Fibroblast of skin of scalp (primary cell): ENCODE measurements around the gene DTX2. TPM values are rescaled to one million over a fixed set of nuclear protein-coding genes. Genes with fewer than 3 reads are reported as not detected.
"Not testable (repeated sequence)": the region's sequence is repeated elsewhere in the genome, so short reads cannot be mapped to it uniquely, and the experiment has no call there.

Experiments used
- DNase-seq: peaks from one replicate; pipeline ENCODE4 v3.0.0-alpha.2; 2013
- polyA plus RNA-seq, 2 experiments: library from polyadenylated mRNA; unstranded; fragments of 120-200 nt; gene quantifications; one replicate each; pipeline ENCODE4 v1.2.1, GENCODE V29; 2013; ENCODE audit not compliant: insufficient read length in 2 of 2

Gene DTX2
- 8.5 TPM for polyA plus RNA-seq (2013, experiment 1 of 2; ENCODE audit: insufficient read length)
- 9.2 TPM for polyA plus RNA-seq (2013, experiment 2 of 2; ENCODE audit: insufficient read length)

GRCh38 chr7:76461464-76462101 is at the start of gene DTX2:
TSS of gene DTX2 (plus strand) at chr7:76461709. CDS start at chr7:76480510, 18,801 bp downstream.
- not testable (repeated sequence) for DNase-seq

- no peak for DNase-seq
Observed at GRCh38 chr7:76412249-76412648, 49.3 kb upstream of the DTX2 start.

- DNase-seq = not testable (repeated sequence)
Observed at GRCh38 chr7:76417654-76418310, 43.7 kb upstream of the DTX2 start.

GRCh38 chr7:76421097-76421496 is 40.4 kb upstream of the DTX2 start:
- peak; percentile 96 for DNase-seq

GRCh38 chr7:76423666-76424412 is 37.7 kb upstream of the DTX2 start:
- peak; percentile 19 for DNase-seq

DNA sequence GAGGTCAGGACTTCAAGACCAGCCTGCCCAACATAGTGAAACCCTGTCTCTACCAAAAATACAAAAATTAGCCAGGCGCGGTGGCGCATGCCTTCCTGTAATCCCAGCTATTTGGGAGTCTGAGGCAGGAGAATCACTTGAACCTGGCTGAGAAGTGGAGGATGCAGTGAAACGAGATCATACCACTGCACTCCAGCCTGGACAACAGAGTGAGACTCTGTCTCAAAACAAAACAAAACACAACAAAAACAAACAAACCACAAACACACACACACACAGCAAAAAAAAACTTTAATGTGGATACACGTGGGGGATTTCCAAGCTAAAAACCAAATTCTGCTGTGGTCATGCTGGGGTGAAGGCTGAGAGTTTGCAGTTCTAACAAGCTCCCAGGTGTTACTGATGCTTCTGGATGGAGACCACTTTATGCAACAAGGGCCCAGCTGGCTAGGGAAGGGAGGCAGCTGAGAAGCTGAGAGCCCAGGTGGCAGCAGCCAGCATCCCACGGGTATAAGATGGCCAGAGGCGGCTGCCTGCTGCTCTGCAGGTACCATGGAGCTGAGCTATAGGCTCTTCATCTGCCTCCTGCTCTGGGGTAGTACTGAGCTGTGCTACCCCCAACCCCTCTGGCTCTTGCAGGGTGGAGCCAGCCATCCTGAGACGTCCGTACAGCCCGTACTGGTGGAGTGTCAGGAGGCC is 36.9 kb upstream of the DTX2 start, which contains the start of gene ZP3:
TSS of gene ZP3 (plus strand) at position 538 of the 699 bp plus-strand sequence. CDS start at position 553, 15 bp downstream.
- no peak for DNase-seq

GRCh38 chr7:76425156-76425555 is 36.4 kb upstream of the DTX2 start:
- DNase-seq = no peak

DNA sequence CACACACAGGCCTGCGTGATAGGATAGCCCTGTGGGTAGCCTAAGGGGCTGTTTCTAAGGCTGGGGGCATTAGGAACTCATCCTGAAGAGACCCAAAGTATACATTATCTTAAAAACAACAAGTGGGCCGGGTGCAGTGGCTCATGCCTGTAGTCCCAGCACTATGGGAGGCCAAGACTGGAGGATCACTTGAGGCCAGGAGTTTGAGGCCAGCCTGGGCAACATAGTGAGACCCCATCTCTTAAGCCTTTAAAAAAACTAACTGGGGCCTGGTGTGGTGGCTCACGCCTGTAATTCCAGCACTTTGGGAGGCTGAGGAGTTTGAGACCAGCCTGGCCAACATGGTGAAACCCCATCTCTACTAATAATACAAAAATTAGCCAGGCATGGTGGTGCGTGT is 36.0 kb upstream of the DTX2 start:
- DNase-seq = not testable (repeated sequence)

- no peak for DNase-seq
Observed at GRCh38 chr7:76426246-76426645, 35.3 kb upstream of the DTX2 start.

DNA sequence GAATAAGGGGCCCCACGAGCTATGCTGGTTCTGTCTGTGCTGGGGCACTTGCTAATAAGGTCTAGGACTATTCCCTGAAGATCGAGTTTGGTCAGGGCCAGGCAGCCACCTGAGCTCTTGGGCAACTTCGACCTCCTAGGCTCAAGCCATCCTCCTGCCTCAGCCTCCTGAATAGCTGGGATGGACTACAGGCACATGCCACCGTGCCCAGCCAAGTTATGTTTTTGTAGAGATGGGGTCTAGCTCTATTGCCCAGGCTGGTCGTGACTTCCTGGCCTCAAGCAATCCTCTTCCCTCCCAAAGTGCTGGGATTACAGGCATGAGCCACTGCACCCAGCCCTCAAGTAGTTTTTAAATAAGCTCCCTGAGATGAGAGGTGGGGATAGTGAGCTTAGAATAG is 33.9 kb upstream of the DTX2 start:
- no peak for DNase-seq

- no peak for DNase-seq
Observed at GRCh38 chr7:76428149-76428823, 33.2 kb upstream of the DTX2 start.

GRCh38 chr7:76428868-76429805 is 32.4 kb upstream of the DTX2 start:
- peak; percentile 53 for DNase-seq

GRCh38 chr7:76430211-76430610 is 31.3 kb upstream of the DTX2 start:
- DNase-seq = no peak

- no peak for DNase-seq
Observed at GRCh38 chr7:76430836-76431235, 30.7 kb upstream of the DTX2 start.

DNA sequence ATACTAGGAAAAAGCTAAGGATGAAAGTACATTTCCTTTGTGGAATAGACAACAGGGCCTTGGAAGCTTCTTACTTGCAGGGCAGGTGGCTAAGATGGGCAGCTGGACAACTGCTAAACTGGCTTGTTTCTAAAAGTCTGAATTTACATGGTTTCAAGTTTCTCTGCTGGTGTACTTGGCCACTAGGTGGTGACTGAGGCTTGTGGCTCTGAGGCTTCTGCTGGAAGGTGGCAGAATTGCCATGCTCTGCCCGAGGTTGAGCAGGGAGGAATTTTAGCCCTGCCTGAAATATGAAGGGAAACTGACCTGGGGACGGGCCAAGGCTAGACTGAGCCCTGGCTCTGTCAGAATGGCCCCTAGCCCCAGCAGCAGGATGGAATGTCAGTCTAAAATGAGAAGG is 23.6 kb upstream of the DTX2 start:
- peak; percentile 75 for DNase-seq

DNA sequence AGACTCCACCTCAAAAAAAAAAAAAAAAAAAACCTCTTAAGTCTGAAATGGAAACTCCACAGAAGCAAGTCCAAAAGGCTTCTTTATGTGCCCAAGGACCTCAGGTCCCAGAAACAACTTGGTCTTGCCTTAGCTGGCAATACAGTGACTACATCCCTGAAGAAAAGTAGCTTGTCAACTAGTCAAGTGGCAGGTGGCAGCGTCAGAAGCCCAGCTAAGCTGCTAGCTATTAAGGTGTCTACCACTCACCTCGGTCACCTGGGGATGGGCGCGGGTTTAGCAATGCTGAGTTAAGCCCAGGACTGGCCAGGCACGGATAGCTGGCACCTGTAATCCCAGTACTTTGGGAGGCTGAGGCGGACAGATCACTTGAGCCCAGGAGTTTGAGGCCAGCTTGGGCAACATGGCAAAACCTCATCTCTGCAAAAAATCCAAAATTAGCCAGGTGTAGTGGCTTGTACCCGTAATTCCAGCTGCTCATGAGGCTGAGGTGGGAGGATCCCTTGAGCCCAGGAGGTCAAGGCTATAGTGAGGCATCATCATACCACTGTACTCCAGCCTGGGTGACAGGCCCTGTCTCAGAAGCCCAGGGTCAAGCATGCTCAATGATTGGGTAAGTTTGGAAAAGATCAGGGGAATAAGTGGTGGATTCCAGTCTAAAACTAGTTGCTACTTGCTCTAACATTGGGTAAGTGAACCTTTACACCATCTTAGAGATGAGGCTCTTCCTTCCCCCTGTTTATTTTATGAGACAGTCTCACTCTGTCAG is 22.2 kb upstream of the DTX2 start:
- DNase-seq = not testable (repeated sequence)

DNA sequence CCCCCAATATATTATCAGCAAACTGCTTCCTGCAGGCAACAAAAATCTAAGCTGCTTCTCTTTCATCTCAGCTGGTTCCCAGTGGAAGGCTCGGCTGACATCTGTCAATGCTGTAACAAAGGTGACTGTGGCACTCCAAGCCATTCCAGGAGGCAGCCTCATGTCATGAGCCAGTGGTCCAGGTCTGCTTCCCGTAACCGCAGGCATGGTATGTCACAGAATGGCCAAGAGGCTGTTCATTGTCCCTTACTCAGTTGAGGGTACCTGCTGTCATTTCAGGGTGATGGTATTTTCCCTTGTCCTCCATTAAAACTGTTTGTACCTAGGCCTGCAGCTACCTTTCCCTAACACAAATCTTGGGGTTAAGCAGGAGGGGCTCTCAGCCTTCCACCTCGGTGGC is 21.1 kb upstream of the DTX2 start:
- DNase-seq = not testable (repeated sequence)

DNA sequence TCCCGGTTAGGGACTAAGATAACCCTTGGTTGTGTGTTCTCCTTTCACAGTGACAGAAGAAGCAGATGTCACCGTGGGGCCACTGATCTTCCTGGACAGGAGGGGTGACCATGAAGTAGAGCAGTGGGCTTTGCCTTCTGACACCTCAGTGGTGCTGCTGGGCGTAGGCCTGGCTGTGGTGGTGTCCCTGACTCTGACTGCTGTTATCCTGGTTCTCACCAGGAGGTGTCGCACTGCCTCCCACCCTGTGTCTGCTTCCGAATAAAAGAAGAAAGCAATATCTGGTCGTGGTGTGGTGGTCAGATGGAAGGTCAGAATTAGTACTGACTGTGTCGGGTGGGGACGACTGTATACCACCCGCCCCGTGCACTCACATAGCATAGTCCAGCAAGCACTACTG is 19.7 kb upstream of the DTX2 start:
- DNase-seq = not testable (repeated sequence)

GRCh38 chr7:76442664-76443446 is 18.7 kb upstream of the DTX2 start:
- DNase-seq = not testable (repeated sequence)
